GM20431 (cell line): ENCODE data around the gene MOSPD2.

Experiments used
- in situ Hi-C: fragments of 300-500 bp; cut with MseI, MboI; formaldehyde crosslinking; loops from one replicate; pipeline ENCODE4 v1.15.0; 2020; ENCODE audit warnings: low sequenced_read_pairs; ENCODE audit not compliant: unreplicated experiment

MOSPD2 gene

GRCh38 chrX:14963447-14964236 lies 90.4 kb downstream of the MOSPD2 start:
- in situ Hi-C loops: no loop called here

- in situ Hi-C loops: no loop called here
Observed at GRCh38 chrX:14964500-14964899, 91.3 kb downstream of the MOSPD2 start.
